Cerebellar nuclear complex (tissue), 1 donor: ENCODE results near the gene MYO3A.

Experiments used
- DNase-seq, 2 experiments: peaks; one replicate each; lab custom pipeline; 2025; lab: John Stamatoyannopoulos, UW

The MYO3A gene

DNA sequence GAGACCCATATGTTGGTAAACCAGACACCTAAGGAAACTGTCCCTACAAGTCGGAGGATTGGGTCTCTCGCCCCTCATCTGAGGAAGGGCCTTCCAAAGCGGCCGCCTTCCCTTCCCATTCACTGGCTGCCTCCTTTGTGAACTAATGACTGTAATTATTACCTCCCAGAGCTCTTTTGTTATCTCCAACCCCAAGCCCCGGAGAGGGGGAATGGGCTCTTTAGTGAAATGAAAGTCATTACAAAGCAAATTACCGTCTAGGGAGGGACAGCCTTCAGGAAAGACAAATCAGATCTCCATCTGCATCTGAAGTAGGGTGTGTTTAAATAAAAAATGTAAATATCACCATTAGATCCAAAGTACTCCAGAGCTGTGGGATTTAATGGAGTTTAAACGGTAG, 280.0 kb downstream of the MYO3A start:
- no peak for DNase-seq

- DNase-seq, result no peak
These were observed 280.7 kb downstream of the MYO3A start for GRCh38 chr10:26214551-26215395.

- no peak for DNase-seq
These were observed 281.4 kb downstream of the MYO3A start for GRCh38 chr10:26215396-26215934.

GRCh38 chr10:26215935-26216584, 282.0 kb downstream of the MYO3A start:
- DNase-seq, result no peak

DNA sequence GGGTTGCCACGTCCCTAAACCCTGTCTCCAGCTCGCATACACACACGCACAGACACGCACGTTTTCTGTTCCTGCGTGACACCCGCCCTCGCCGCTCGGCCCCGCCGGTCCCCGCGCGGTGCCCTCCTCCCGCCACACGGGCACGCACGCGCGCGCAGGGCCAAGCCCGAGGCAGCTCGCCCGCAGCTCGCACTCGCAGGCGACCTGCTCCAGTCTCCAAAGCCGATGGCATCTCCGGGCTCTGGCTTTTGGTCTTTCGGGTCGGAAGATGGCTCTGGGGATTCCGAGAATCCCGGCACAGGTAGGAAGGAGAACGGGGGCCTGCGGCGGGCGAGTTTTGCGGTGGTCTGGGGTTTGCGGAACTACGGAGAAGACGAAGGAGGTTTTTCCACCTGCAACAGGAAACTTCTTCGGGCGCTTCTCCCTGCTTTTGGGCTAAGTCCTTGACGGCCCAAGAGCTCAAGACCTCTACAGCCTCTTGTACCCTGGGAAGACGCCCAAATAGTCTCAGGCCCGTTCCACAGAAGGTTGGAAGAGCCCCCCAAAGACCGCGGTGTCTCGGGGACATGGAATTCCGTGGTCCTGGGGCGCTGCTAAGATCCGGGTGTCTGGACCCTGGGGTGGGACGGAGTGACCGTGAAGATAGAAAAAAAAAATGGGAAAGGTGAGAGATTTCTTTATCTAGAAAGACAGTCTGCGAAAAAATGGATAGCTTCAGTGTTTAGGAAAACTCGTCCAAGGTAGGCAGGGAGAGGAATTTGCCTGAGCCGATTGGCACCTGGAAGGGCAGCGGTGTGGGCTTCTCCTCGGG, 282.8 kb downstream of the MYO3A start, which contains the start of gene GAD2:
Gene GAD2, plus strand, starts transcription at position 190 of the 811 bp plus-strand sequence. Its CDS starts 36 bp downstream, at position 226.
- DNase-seq, result no peak

- DNase-seq, result no peak
These were observed 283.5 kb downstream of the MYO3A start for GRCh38 chr10:26217396-26218086.

GRCh38 chr10:26219676-26220075, 285.6 kb downstream of the MYO3A start:
- DNase-seq, result no peak

GRCh38 chr10:26220901-26221300, 286.9 kb downstream of the MYO3A start:
- no peak for DNase-seq

GRCh38 chr10:26221541-26221940, 287.5 kb downstream of the MYO3A start:
- DNase-seq, result no peak

DNA sequence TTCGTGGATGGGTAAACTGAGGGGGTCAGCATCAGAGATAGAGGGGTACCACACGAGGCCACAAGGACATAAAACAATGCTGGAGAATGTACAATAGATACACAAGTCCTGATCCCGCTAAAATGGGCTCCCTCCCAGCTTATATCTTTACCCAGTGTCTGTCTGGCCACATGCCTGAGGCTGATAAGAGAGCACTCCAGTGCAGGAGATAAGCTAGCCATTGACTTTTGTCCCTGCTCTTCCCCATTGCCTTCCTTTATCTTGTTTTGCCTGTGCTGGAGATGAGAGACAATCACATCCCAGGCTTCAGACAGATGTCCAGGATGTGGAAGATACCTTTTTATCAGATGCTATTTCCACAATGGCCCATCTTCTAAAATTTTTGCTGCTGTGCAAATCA, 288.5 kb downstream of the MYO3A start:
- no peak for DNase-seq

- no peak for DNase-seq
These were observed 291.3 kb downstream of the MYO3A start for GRCh38 chr10:26225322-26225721.

DNA sequence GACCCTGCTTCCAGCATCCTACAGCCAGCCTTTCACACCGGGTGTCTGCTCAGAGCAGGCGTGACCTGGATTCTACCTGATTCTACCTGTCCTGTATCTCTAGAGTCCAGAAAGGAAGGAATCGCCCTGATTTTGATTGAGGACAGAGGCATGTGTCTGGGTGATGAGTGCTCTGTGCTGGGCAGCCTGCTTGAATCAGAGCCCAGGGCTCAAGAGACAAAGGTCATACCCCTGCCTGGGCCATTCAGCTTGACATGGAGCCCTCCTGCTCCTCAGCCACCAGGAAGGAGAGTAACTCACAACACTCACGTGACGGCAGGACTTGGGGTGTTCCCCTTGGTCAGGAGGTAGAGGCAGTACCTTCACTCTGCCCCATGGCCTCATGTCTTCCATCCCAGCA, 293.8 kb downstream of the MYO3A start:
- no peak for DNase-seq

- DNase-seq, result no peak
These were observed 298.1 kb downstream of the MYO3A start for GRCh38 chr10:26232174-26232573.

DNA sequence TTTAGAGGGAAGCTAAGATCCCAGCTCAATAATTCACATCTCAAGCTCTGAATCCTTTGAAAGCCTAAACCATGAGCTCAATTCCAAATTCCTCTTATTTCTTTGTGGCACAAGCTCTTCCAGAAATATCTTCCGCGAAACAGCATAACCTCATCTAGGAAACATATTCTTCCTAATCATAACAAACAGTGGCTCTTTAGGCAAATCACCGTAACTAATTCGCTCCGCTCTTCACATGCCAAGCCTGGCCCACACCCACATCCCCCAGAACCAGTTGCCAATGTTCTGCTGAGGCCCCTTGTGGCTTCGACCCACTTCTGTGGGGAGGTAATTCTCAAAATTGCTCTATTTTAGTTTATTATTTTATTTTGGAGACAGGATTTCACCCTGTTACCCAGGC, 301.7 kb downstream of the MYO3A start:
- no peak for DNase-seq

DNA sequence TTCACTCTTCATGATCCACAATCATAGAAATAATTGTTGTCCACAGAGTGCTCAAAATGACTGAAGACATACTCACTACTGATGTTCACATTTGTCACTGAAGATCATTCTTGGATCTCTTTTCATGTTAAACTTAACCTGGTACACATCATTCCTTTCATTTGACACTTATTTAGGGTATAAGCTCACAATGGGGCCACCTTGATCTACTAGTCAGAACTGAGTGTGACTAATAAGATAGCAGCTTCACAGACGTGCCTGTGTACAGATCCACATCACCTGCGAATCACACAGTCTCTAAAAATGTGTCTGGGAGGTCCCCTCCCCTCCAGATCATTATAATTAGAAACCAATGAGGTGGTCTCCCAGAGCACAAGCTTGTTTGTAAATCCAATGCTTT, 304.3 kb downstream of the MYO3A start:
- no peak for DNase-seq

GRCh38 chr10:26242706-26243350, 308.8 kb downstream of the MYO3A start:
- DNase-seq, result no peak

DNA sequence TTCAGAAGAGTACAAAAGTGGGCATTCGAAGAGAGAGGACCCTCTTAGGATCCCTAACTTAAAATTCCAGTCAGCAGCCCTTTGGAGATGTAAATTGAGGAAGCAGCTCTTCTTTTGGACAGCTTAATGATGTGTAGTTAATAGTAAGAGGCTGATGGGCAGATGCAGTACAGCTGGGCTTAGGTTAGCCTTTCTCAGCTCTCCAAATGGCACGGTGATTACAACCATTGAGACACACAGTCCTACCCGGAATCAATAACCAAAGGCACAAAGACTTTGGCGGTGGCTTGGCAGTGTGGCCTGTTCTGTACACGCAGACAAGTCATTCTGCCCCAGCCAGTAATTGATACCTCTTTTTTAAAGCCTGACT, 309.3 kb downstream of the MYO3A start:
- no peak for DNase-seq

- DNase-seq, result no peak
These were observed 315.7 kb downstream of the MYO3A start for GRCh38 chr10:26249681-26250080.

DNA sequence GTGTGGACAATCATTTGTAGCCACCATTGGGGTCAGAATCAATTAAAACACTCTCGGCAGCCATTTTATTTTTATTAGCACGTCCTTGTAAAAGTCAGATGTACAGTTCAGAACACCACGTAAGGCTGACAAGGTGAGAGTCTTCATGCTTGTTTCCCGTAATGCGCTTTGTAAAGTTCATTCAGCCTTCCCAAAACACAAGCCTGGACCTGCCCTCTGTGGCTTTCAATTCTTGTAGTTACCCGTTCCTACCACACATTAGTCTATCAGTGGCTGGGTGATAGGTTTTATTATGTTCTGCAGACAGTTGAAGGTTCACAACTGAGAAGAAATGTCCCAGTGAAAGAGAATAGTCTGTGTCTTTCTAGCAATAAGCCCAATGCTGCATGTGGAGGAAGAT, 317.9 kb downstream of the MYO3A start:
- DNase-seq, result no peak

- no peak for DNase-seq
These were observed 320.6 kb downstream of the MYO3A start for GRCh38 chr10:26254616-26255015.

DNA sequence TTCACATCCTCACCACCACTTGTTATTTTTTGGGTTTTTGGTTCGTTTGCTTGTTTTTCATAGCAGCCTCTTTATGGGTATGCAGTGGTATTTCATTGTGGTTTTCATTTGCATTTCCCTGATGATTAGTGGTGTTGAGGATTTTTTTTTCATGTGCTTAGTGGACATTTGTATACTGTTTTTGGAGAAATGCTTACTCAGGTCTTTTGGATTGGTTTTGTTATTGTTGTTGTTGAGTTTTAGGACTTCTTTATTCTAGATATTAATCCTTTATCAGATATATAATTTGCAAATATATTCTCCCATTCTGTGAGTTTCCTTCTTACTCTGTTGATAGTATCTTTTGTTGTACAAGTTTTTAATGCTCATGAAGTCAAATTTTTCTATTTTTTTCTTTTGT, 325.3 kb downstream of the MYO3A start:
- DNase-seq, result no peak
